HepG2 (cell line): ENCODE measurements around the gene SEC14L1. TPM values are rescaled to one million over a fixed set of nuclear protein-coding genes. Genes with fewer than 3 reads are reported as not detected.
A peak's percentile ranks its signal among the peaks of the same experiment; 100 is the strongest.

Experiments used
- ETV6 ChIP-seq: sonication (generic); formaldehyde crosslinking; conservative IDR thresholded peaks from 2 replicates; pipeline ENCODE4 v1.4.0; 2020; ENCODE audit warnings: missing genetic modification reagents
- HIVEP1 ChIP-seq: sonication (generic); formaldehyde crosslinking; IDR thresholded peaks from 2 replicates; pipeline ENCODE4 v1.4.0; 2020; ENCODE audit warnings: mild to moderate bottlenecking, missing genetic modification reagents
- KMT2A ChIP-seq: sonication (generic); formaldehyde crosslinking; IDR thresholded peaks from 2 replicates; pipeline ENCODE4 v1.4.0; 2020; ENCODE audit warnings: missing genetic modification reagents
- MIER3 ChIP-seq: IDR thresholded peaks from 2 replicates; pipeline ENCODE4 v1.6.1; 2016; ENCODE audit warnings: missing compliant biosample characterization, borderline replicate concordance
- MTA1 ChIP-seq: sonication (generic); formaldehyde crosslinking; IDR thresholded peaks from 2 replicates; pipeline ENCODE4 v1.4.0; 2020; ENCODE audit warnings: missing genetic modification reagents, mild to moderate bottlenecking, borderline replicate concordance
- NCOR1 ChIP-seq: fragments of 200-600 bp; sonication (generic); IDR thresholded peaks from 2 replicates; pipeline ENCODE4 v1.7.0; 2017; ENCODE audit warnings: antibody characterized with exemption, low read length, borderline replicate concordance
- PHF21A ChIP-seq: sonication (generic); formaldehyde crosslinking; IDR thresholded peaks from 2 replicates; pipeline ENCODE4 v1.5.0; 2020; ENCODE audit warnings: mild to moderate bottlenecking, missing genetic modification reagents
- POLR2A ChIP-seq, 2 experiments: IDR thresholded peaks; 2 replicates each; pipeline ENCODE4 v1.6.1; 2011; ENCODE audit warnings: low read depth in 2 of 2, low read length in 2 of 2, mild to moderate bottlenecking in 1 of 2, moderate library complexity in 1 of 2; ENCODE audit not compliant: insufficient read depth in 1 of 2
- POLR2AphosphoS5 ChIP-seq: IDR thresholded peaks from 2 replicates; pipeline ENCODE4 v1.6.1; 2012; ENCODE audit warnings: low read depth, low read length
- RCOR2 ChIP-seq: IDR thresholded peaks from 2 replicates; pipeline ENCODE4 v1.6.1; 2016; ENCODE audit warnings: missing biosample characterization, missing genetic modification reagents
- RXRA ChIP-seq: sonication (generic); formaldehyde crosslinking; IDR thresholded peaks from 2 replicates; pipeline ENCODE4 v1.5.1; 2020; ENCODE audit warnings: missing genetic modification reagents
- RXRB ChIP-seq: IDR thresholded peaks from 2 replicates; pipeline ENCODE4 v1.6.1; 2016; ENCODE audit warnings: borderline replicate concordance, missing genetic modification reagents, missing compliant biosample characterization
- ZFP90 ChIP-seq: sonication (generic); formaldehyde crosslinking; IDR thresholded peaks from 2 replicates; pipeline ENCODE4 v1.8.0; 2022; ENCODE audit warnings: missing genetic modification reagents, mild to moderate bottlenecking, inconsistent platforms, borderline replicate concordance
- polyA plus RNA-seq, 8 experiments: library from polyadenylated mRNA; depleted of rRNA in 3 of 8; stranded (reverse) in 7 of 8; unstranded in 1 of 8; fragments of >200 nt; fragmentation: Illumina TruSeq in 4 of 8; extraction: Trizol in 4 of 8; gene quantifications; 2 replicates each; pipeline versions ENCODE4 v1.2.1 to v1.2.3, GENCODE V29; 2011 to 2016; ENCODE audit warnings: low read depth in 4 of 8, missing spikeins in 1 of 8, mixed read lengths in 1 of 8; ENCODE audit not compliant: insufficient read depth in 1 of 8
- total RNA-seq, 5 experiments: library from RNA; depleted of rRNA; stranded (reverse); fragments of >200 nt; fragmentation: Illumina TruSeq; extraction: Trizol; gene quantifications; 2 replicates each; pipeline ENCODE4 v1.2.3, GENCODE V29; 2016; ENCODE audit warnings: low read depth in 1 of 5
- TF ChIP-seq, protein P1 (sequence below): sonication (generic); formaldehyde crosslinking; IDR thresholded peaks from 2 replicates; pipeline ENCODE4 v1.4.0; 2020; ENCODE audit warnings: missing genetic modification reagents
- TF ChIP-seq, protein P2 (sequence below): sonication (generic); formaldehyde crosslinking; IDR thresholded peaks from 2 replicates; pipeline ENCODE4 v1.5.0; 2020; ENCODE audit warnings: mild to moderate bottlenecking, missing genetic modification reagents, moderate library complexity
- TF ChIP-seq, protein P3 (sequence below): sonication (generic); formaldehyde crosslinking; IDR thresholded peaks from 2 replicates; pipeline ENCODE4 v1.4.0; 2020; ENCODE audit warnings: missing genetic modification reagents
- TF ChIP-seq, protein P4 (sequence below): IDR thresholded peaks from 2 replicates; pipeline ENCODE4 v1.6.1; 2016; ENCODE audit warnings: mild to moderate bottlenecking
- TF ChIP-seq, protein P5 (sequence below): sonication (generic); formaldehyde crosslinking; IDR thresholded peaks from 2 replicates; pipeline ENCODE4 v1.4.0; 2020; ENCODE audit warnings: mild to moderate bottlenecking, missing genetic modification reagents

The SEC14L1 gene
- total and polyA plus RNA-seq, 2 of the 13 experiments (the other 11 are each of a cell fraction or from before 2014, with no cell fraction given) = 26.3 to 43.9 TPM

DNA sequence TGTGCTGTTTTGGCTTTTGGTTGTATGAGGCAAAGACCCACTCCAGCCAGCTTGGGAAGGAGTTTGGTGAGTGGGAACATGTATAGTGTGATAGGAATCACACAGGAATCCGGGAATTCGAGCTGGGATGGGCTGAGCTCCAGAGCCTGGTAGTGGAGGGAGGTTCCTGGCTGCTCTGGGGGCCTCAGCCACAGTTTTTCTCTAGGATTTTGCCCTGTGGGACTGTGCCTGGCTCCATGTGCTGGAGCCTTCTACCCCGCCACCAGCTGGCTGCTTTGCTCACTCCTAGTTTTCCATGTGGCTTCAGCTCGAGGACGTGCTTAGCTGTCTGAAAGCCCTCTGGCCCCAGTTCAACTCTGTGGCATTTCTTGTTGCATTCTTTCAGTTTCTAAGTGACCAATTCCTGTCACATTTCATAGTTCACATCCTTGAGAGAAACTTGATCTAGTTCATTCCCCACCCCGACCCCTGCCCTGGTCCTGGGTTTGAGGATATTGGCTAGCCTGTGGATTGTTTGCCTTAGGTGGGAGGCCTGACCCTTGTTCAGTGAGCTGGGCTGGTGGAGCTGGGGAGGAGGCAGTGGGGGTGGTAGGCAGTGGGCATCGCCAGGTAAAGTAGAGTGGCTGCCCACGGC lies 5.0 kb downstream of the SEC14L1 start (continued):
- TF ChIP-seq, protein P1, sequence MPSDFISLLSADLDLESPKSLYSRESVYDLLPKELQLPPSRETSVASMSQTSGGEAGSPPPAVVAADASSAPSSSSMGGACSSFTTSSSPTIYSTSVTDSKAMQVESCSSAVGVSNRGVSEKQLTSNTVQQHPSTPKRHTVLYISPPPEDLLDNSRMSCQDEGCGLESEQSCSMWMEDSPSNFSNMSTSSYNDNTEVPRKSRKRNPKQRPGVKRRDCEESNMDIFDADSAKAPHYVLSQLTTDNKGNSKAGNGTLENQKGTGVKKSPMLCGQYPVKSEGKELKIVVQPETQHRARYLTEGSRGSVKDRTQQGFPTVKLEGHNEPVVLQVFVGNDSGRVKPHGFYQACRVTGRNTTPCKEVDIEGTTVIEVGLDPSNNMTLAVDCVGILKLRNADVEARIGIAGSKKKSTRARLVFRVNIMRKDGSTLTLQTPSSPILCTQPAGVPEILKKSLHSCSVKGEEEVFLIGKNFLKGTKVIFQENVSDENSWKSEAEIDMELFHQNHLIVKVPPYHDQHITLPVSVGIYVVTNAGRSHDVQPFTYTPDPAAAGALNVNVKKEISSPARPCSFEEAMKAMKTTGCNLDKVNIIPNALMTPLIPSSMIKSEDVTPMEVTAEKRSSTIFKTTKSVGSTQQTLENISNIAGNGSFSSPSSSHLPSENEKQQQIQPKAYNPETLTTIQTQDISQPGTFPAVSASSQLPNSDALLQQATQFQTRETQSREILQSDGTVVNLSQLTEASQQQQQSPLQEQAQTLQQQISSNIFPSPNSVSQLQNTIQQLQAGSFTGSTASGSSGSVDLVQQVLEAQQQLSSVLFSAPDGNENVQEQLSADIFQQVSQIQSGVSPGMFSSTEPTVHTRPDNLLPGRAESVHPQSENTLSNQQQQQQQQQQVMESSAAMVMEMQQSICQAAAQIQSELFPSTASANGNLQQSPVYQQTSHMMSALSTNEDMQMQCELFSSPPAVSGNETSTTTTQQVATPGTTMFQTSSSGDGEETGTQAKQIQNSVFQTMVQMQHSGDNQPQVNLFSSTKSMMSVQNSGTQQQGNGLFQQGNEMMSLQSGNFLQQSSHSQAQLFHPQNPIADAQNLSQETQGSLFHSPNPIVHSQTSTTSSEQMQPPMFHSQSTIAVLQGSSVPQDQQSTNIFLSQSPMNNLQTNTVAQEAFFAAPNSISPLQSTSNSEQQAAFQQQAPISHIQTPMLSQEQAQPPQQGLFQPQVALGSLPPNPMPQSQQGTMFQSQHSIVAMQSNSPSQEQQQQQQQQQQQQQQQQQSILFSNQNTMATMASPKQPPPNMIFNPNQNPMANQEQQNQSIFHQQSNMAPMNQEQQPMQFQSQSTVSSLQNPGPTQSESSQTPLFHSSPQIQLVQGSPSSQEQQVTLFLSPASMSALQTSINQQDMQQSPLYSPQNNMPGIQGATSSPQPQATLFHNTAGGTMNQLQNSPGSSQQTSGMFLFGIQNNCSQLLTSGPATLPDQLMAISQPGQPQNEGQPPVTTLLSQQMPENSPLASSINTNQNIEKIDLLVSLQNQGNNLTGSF (CRISPR knock-in tag) = no peak
- peak; percentile 33; the same call in 1 of the 2 replicates for TF ChIP-seq MIER3 (CRISPR knock-in tag)
- TF ChIP-seq, protein P2, sequence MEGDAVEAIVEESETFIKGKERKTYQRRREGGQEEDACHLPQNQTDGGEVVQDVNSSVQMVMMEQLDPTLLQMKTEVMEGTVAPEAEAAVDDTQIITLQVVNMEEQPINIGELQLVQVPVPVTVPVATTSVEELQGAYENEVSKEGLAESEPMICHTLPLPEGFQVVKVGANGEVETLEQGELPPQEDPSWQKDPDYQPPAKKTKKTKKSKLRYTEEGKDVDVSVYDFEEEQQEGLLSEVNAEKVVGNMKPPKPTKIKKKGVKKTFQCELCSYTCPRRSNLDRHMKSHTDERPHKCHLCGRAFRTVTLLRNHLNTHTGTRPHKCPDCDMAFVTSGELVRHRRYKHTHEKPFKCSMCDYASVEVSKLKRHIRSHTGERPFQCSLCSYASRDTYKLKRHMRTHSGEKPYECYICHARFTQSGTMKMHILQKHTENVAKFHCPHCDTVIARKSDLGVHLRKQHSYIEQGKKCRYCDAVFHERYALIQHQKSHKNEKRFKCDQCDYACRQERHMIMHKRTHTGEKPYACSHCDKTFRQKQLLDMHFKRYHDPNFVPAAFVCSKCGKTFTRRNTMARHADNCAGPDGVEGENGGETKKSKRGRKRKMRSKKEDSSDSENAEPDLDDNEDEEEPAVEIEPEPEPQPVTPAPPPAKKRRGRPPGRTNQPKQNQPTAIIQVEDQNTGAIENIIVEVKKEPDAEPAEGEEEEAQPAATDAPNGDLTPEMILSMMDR = peak; percentile 54
- TF ChIP-seq POLR2AphosphoS5 = no peak
- peak; percentile 78; the same call in 1 of the 2 replicates for TF ChIP-seq MTA1 (CRISPR knock-in tag)
- 0 out of 2 replicates have a peak, but pooled peaks have one; percentile 63 for TF ChIP-seq HIVEP1 (CRISPR knock-in tag)
- TF ChIP-seq KMT2A (CRISPR knock-in tag) = peak; percentile 60; the same call in 1 of the 2 replicates
- TF ChIP-seq NCOR1 = no peak
- peak; percentile 67; the same call in 1 of the 2 replicates for TF ChIP-seq ZFP90 (CRISPR knock-in tag)
- peak; percentile 76 for TF ChIP-seq RXRA (CRISPR knock-in tag)
- TF ChIP-seq PHF21A (CRISPR knock-in tag) = no peak
- TF ChIP-seq ETV6 (CRISPR knock-in tag) = no peak
- TF ChIP-seq RCOR2 = 0 out of 2 replicates have a peak, but pooled peaks have one; percentile 21
- no peak for TF ChIP-seq POLR2A (IDR thresholded peaks at IDR 0.05; ENCODE audit: insufficient read depth in 1 of 2, low read depth in 2 of 2, low read length in 2 of 2)
- TF ChIP-seq, protein P3, sequence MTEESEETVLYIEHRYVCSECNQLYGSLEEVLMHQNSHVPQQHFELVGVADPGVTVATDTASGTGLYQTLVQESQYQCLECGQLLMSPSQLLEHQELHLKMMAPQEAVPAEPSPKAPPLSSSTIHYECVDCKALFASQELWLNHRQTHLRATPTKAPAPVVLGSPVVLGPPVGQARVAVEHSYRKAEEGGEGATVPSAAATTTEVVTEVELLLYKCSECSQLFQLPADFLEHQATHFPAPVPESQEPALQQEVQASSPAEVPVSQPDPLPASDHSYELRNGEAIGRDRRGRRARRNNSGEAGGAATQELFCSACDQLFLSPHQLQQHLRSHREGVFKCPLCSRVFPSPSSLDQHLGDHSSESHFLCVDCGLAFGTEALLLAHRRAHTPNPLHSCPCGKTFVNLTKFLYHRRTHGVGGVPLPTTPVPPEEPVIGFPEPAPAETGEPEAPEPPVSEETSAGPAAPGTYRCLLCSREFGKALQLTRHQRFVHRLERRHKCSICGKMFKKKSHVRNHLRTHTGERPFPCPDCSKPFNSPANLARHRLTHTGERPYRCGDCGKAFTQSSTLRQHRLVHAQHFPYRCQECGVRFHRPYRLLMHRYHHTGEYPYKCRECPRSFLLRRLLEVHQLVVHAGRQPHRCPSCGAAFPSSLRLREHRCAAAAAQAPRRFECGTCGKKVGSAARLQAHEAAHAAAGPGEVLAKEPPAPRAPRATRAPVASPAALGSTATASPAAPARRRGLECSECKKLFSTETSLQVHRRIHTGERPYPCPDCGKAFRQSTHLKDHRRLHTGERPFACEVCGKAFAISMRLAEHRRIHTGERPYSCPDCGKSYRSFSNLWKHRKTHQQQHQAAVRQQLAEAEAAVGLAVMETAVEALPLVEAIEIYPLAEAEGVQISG (CRISPR knock-in tag) = peak; percentile 76
- no peak for TF ChIP-seq RXRB (CRISPR knock-in tag)
- TF ChIP-seq, protein P4, sequence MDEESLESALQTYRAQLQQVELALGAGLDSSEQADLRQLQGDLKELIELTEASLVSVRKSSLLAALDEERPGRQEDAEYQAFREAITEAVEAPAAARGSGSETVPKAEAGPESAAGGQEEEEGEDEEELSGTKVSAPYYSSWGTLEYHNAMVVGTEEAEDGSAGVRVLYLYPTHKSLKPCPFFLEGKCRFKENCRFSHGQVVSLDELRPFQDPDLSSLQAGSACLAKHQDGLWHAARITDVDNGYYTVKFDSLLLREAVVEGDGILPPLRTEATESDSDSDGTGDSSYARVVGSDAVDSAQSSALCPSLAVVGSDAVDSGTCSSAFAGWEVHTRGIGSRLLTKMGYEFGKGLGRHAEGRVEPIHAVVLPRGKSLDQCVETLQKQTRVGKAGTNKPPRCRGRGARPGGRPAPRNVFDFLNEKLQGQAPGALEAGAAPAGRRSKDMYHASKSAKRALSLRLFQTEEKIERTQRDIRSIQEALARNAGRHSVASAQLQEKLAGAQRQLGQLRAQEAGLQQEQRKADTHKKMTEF = peak; percentile 69; the same call in 1 of the 2 replicates
- TF ChIP-seq, protein P5, sequence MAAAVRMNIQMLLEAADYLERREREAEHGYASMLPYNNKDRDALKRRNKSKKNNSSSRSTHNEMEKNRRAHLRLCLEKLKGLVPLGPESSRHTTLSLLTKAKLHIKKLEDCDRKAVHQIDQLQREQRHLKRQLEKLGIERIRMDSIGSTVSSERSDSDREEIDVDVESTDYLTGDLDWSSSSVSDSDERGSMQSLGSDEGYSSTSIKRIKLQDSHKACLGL = peak; percentile 53; the same call in 1 of the 2 replicates
